ENCODE measurements around the gene FBLN1. TPM values are rescaled to one million over a fixed set of nuclear protein-coding genes. Genes with fewer than 3 reads are reported as not detected.

Gene FBLN1
- polyA plus RNA-seq, 1 donor from 2014 or later: 3.4 TPM

- TF ChIP-seq RAD21 (conservative IDR thresholded peaks at IDR 0.05) (no peak), MXI1 (conservative IDR thresholded peaks at IDR 0.05; ENCODE audit: poor library complexity, severe bottlenecking) (no peak), TAF1 (IDR thresholded peaks at IDR 0.05; ENCODE audit: low read depth) (no peak), POLR2AphosphoS5 (IDR thresholded peaks at IDR 0.05) (no peak), EZH2 (IDR thresholded peaks at IDR 0.05; ENCODE audit: borderline replicate concordance, insufficient read depth, low read length, poor library complexity, severe bottlenecking) (no peak), SMC3 (conservative IDR thresholded peaks at IDR 0.05; ENCODE audit: poor library complexity) (no peak), REST (IDR thresholded peaks at IDR 0.05; ENCODE audit: borderline replicate concordance) (no peak), CTCF (IDR thresholded peaks at IDR 0.05; ENCODE audit: poor library complexity, severe bottlenecking) (no peak), EP300 (conservative IDR thresholded peaks at IDR 0.05; ENCODE audit: poor library complexity, severe bottlenecking) (no peak)
- Histone ChIP-seq H3K4me3 (ENCODE audit: low read length) (no peak overlapping the region), H3F3A (ENCODE audit: insufficient read depth, low read length, poor library complexity, severe bottlenecking) (no peaks in the 10 kb centered on the region), H3K9ac (ENCODE audit: low read length) (no peak overlapping the region), H4K20me1 (ENCODE audit: insufficient read depth) (no peaks in the 10 kb centered on the region), H3K9me3 (ENCODE audit: low read length) (no peaks in the 10 kb centered on the region), H3K27ac (ENCODE audit: low read length) (no peak overlapping the region), H2AFZ (ENCODE audit: low read depth, low read length) (no peak overlapping the region), H3K36me3 (ENCODE audit: insufficient read depth, low read length) (no peaks in the 10 kb centered on the region), H3K9me2 (ENCODE audit: insufficient read depth, low read length) (no peaks in the 10 kb centered on the region), H3K4me2 (ENCODE audit: low read length) (no peak overlapping the region), H3K79me2 (replicated peaks; ENCODE audit: insufficient read depth, low read length) (no peaks in the 10 kb centered on the region), H3K27me3 (ENCODE audit: insufficient read depth, low read depth, low read length) (no peaks in the 10 kb centered on the region)
Observed at GRCh38 chr22:45455621-45456020, 47.1 kb upstream of the FBLN1 start.

- no peaks in the 10 kb centered on the region for H3K9me2 ChIP-seq (ENCODE audit: insufficient read depth, low read length)
- no peaks in the 10 kb centered on the region for H4K20me1 ChIP-seq (ENCODE audit: insufficient read depth)
- no peaks in the 10 kb centered on the region for H3K36me3 ChIP-seq (ENCODE audit: insufficient read depth, low read length)
- H3K4me2 ChIP-seq (ENCODE audit: low read length): no peak overlapping the region
- H3K27me3 ChIP-seq (ENCODE audit: insufficient read depth, low read depth, low read length): no peaks in the 10 kb centered on the region
- no peak overlapping the region for H3K4me3 ChIP-seq (ENCODE audit: low read length)
- H3K79me2 ChIP-seq (replicated peaks; ENCODE audit: insufficient read depth, low read length): no peaks in the 10 kb centered on the region
- TF ChIP-seq EZH2 (IDR thresholded peaks at IDR 0.05; ENCODE audit: borderline replicate concordance, insufficient read depth, low read length, poor library complexity, severe bottlenecking): no peak
- no peak for TF ChIP-seq SMC3 (conservative IDR thresholded peaks at IDR 0.05; ENCODE audit: poor library complexity)
- no peak for TF ChIP-seq POLR2AphosphoS5 (IDR thresholded peaks at IDR 0.05)
- TF ChIP-seq MXI1 (conservative IDR thresholded peaks at IDR 0.05; ENCODE audit: poor library complexity, severe bottlenecking): no peak
- no peak for TF ChIP-seq TAF1 (IDR thresholded peaks at IDR 0.05; ENCODE audit: low read depth)
- no peak for TF ChIP-seq REST (IDR thresholded peaks at IDR 0.05; ENCODE audit: borderline replicate concordance)
- no peaks in the 10 kb centered on the region for H3K9me3 ChIP-seq (ENCODE audit: low read length)
- no peaks in the 10 kb centered on the region for H3F3A ChIP-seq (ENCODE audit: insufficient read depth, low read length, poor library complexity, severe bottlenecking)
- no peak overlapping the region for H2AFZ ChIP-seq (ENCODE audit: low read depth, low read length)
- H3K9ac ChIP-seq (ENCODE audit: low read length): no peak overlapping the region
- no peak overlapping the region for H3K27ac ChIP-seq (ENCODE audit: low read length)
Observed at GRCh38 chr22:45456811-45457210, 45.9 kb upstream of the FBLN1 start.

All from neural cell (in vitro differentiated cells).